ENCODE measurements around the gene FRAT1. TPM values are rescaled to one million over a fixed set of nuclear protein-coding genes. Genes with fewer than 3 reads are reported as not detected.

FRAT1 gene
- total and polyA plus RNA-seq, 2 of the 13 experiments (the other 11 are each of a cell fraction or from before 2014, with no cell fraction given) = 1.7 to 2.3 TPM

- 0 out of 2 replicates have a peak, but pooled peaks have one; percentile 4 for TF ChIP-seq RBFOX2 (IDR thresholded peaks at IDR 0.05; ENCODE audit: low read depth, low read length)
- no peak for TF ChIP-seq MED13 (CRISPR knock-in tag; IDR thresholded peaks at IDR 0.05)
- TF ChIP-seq THAP9 (CRISPR knock-in tag; IDR thresholded peaks at IDR 0.05; ENCODE audit: borderline replicate concordance) = no peak
- TF ChIP-seq KLF11 (CRISPR knock-in tag; IDR thresholded peaks at IDR 0.05) = no peak
- no peak for TF ChIP-seq FOXK1 (CRISPR knock-in tag; IDR thresholded peaks at IDR 0.05; ENCODE audit: borderline replicate concordance, low read depth)
- 0 out of 2 replicates have a peak, but pooled peaks have one; percentile 17 for TF ChIP-seq ZMAT3 (CRISPR knock-in tag; conservative IDR thresholded peaks at IDR 0.05)
- no peak for TF ChIP-seq SIN3B (IDR thresholded peaks at IDR 0.05; ENCODE audit: low read length)
- TF ChIP-seq DRAP1 (CRISPR knock-in tag; IDR thresholded peaks at IDR 0.05) = no peak
- TF ChIP-seq TEF (CRISPR knock-in tag; IDR thresholded peaks at IDR 0.05) = no peak
- 0 out of 2 replicates have a peak, but pooled peaks have one; percentile 16 for TF ChIP-seq TARDBP (CRISPR knock-in tag; IDR thresholded peaks at IDR 0.05)
- TF ChIP-seq ISL2 (CRISPR knock-in tag; IDR thresholded peaks at IDR 0.05) = no peak
- no peak for TF ChIP-seq ZSCAN21 (CRISPR knock-in tag; IDR thresholded peaks at IDR 0.05; ENCODE audit: borderline replicate concordance)
- TF ChIP-seq POLR2G (IDR thresholded peaks at IDR 0.05; ENCODE audit: low read depth, low read length) = peak; percentile 45; the same call in 1 of the 2 replicates
- TF ChIP-seq XRCC5 (optimal IDR thresholded peaks at IDR 0.05; ENCODE audit: low read length) = peak; percentile 23
- TF ChIP-seq ESRRA (CRISPR knock-in tag; IDR thresholded peaks at IDR 0.05; ENCODE audit: low read depth) = 0 out of 2 replicates have a peak, but pooled peaks have one; percentile 40
- TF ChIP-seq SIX4 (CRISPR knock-in tag; IDR thresholded peaks at IDR 0.05) = no peak
- TF ChIP-seq ZFP82 (CRISPR knock-in tag; IDR thresholded peaks at IDR 0.05; ENCODE audit: borderline replicate concordance) = no peak
- TF ChIP-seq ZNF33A (CRISPR knock-in tag; IDR thresholded peaks at IDR 0.05; ENCODE audit: borderline replicate concordance) = no peak
- TF ChIP-seq U2AF2 (IDR thresholded peaks at IDR 0.05; ENCODE audit: low read depth, low read length) = no peak
- no peak for TF ChIP-seq NBN (conservative IDR thresholded peaks at IDR 0.05)
- no peak for TF ChIP-seq ZSCAN20 (CRISPR knock-in tag; IDR thresholded peaks at IDR 0.05; ENCODE audit: borderline replicate concordance)
- no peak for TF ChIP-seq ZFP91 (CRISPR knock-in tag; IDR thresholded peaks at IDR 0.05; ENCODE audit: borderline replicate concordance)
- peak; percentile 72 for TF ChIP-seq SMC3 (IDR thresholded peaks at IDR 0.05; ENCODE audit: low read length)
- no peak for TF ChIP-seq ZNF737 (CRISPR knock-in tag; IDR thresholded peaks at IDR 0.05; ENCODE audit: borderline replicate concordance)
Measured at GRCh38 chr10:97332591-97333350, 13.7 kb downstream of the FRAT1 start (continued).

Data from HepG2 (cell line).